IPS-NIHi11 (cell line): Measurements from ENCODE around the gene TBC1D21.

ENCODE experiments used
- DNase-seq: peaks from one replicate; pipeline ENCODE4 v3.0.0; 2012; ENCODE audit warnings: mixed read lengths, low spot score

The TBC1D21 gene

GRCh38 chr15:73858062-73858461 is 15.3 kb upstream of the TBC1D21 start:
- DNase-seq: no peak

- DNase-seq: no peak
Measured at GRCh38 chr15:73862276-73862675, 11.1 kb upstream of the TBC1D21 start.

- no peak for DNase-seq
Measured at GRCh38 chr15:73865379-73865778, 8.0 kb upstream of the TBC1D21 start.

- DNase-seq: no peak
Measured at GRCh38 chr15:73865904-73866303, 7.5 kb upstream of the TBC1D21 start.

- no peak for DNase-seq
Measured at GRCh38 chr15:73866481-73866880, 6.9 kb upstream of the TBC1D21 start.

- DNase-seq: peak; percentile 77
Measured at GRCh38 chr15:73866881-73867410, 6.4 kb upstream of the TBC1D21 start.

- DNase-seq: no peak
Measured at GRCh38 chr15:73867426-73867825, 5.9 kb upstream of the TBC1D21 start.

- no peak for DNase-seq
Measured at GRCh38 chr15:73867956-73868355, 5.4 kb upstream of the TBC1D21 start.

- no peak for DNase-seq
Measured at GRCh38 chr15:73869216-73869995, 4.0 kb upstream of the TBC1D21 start.

GRCh38 chr15:73870700-73871408 is 2.5 kb upstream of the TBC1D21 start:
- no peak for DNase-seq

GRCh38 chr15:73872346-73872745 is 1.0 kb upstream of the TBC1D21 start:
- no peak for DNase-seq

GRCh38 chr15:73873889-73874511 is 636 bp downstream of the TBC1D21 start:
- peak; percentile 68 for DNase-seq

- no peak for DNase-seq
Measured at GRCh38 chr15:73879426-73879825, 6.1 kb downstream of the TBC1D21 start.

GRCh38 chr15:73881579-73882320 is 8.4 kb downstream of the TBC1D21 start:
- no peak for DNase-seq

- DNase-seq: no peak
Measured at GRCh38 chr15:73882761-73883419, 9.5 kb downstream of the TBC1D21 start.

GRCh38 chr15:73884159-73884558 is 10.8 kb downstream of the TBC1D21 start:
- DNase-seq: no peak

- no peak for DNase-seq
Measured at GRCh38 chr15:73885954-73886700, 12.8 kb downstream of the TBC1D21 start.

- DNase-seq: no peak
Measured at GRCh38 chr15:73886717-73887345, 13.5 kb downstream of the TBC1D21 start.

- DNase-seq: no peak
Measured at GRCh38 chr15:73887481-73887880, 14.1 kb downstream of the TBC1D21 start.
